ENCODE data around the gene MYLK4.

MYLK4 gene

GRCh38 chr6:2624177-2624576, 126.5 kb downstream of the MYLK4 start:
- no peak for DNase-seq

- DNase-seq: no peak
These were observed 127.4 kb downstream of the MYLK4 start for GRCh38 chr6:2623295-2623694.

- DNase-seq: no peak
These were observed 128.1 kb downstream of the MYLK4 start for GRCh38 chr6:2622671-2623070.

GRCh38 chr6:2619651-2620050, 131.1 kb downstream of the MYLK4 start:
- no peak for DNase-seq

- no peak for DNase-seq
These were observed 133.0 kb downstream of the MYLK4 start for GRCh38 chr6:2617729-2618128.

GRCh38 chr6:2616811-2617210, 133.9 kb downstream of the MYLK4 start:
- no peak for DNase-seq

GRCh38 chr6:2615251-2615650, 135.5 kb downstream of the MYLK4 start:
- no peak for DNase-seq

- DNase-seq: no peak
These were observed 135.9 kb downstream of the MYLK4 start for GRCh38 chr6:2614846-2615245.

GRCh38 chr6:2614155-2614554, 136.6 kb downstream of the MYLK4 start:
- no peak for DNase-seq

All from stimulated activated CD4-positive, alpha-beta T cell treated with anti-CD3 and anti-CD28 coated beads, Interleukin-4, amount 100 ng/mL, for 24 hours (primary cell).